Neural cell (in vitro differentiated cells): ENCODE data around the gene LCE3E. TPM values are rescaled to one million over a fixed set of nuclear protein-coding genes. Genes with fewer than 3 reads are reported as not detected.

ENCODE experiments used
- H2AFZ ChIP-seq: fragments of 200-600, 300-800 bp; sonication (generic), shearing (Covaris generic); 2 replicates; pipeline ENCODE4 v1.6.0; 2014; ENCODE audit warnings: low read depth, mild to moderate bottlenecking, antibody characterized with exemption, low read length, moderate library complexity
- H3F3A ChIP-seq: fragments of 200-600 bp; shearing (Covaris generic); 2 replicates; pipeline ENCODE4 v1.6.1; 2016; ENCODE audit warnings: mild to moderate bottlenecking, moderate library complexity, mixed read lengths, antibody characterized with exemption, low read length; ENCODE audit not compliant: insufficient read depth, poor library complexity, severe bottlenecking
- H3K27ac ChIP-seq: fragments of 200-600, 300-800 bp; sonication (generic), shearing (Covaris generic); 2 replicates; pipeline ENCODE4 v1.5.1; 2014; ENCODE audit warnings: mild to moderate bottlenecking, low read length, moderate library complexity
- H3K27me3 ChIP-seq: fragments of 300-800, 200-600 bp; sonication (generic), shearing (Covaris generic); 2 replicates; pipeline ENCODE4 v1.6.0; 2014; ENCODE audit warnings: mild to moderate bottlenecking, low read depth, low read length, moderate library complexity; ENCODE audit not compliant: insufficient read depth
- H3K36me3 ChIP-seq: fragments of 300-800, 200-600 bp; sonication (generic), shearing (Covaris generic); 2 replicates; pipeline ENCODE4 v1.5.1; 2014; ENCODE audit warnings: mild to moderate bottlenecking, antibody characterized with exemption, low read length, moderate library complexity; ENCODE audit not compliant: insufficient read depth
- H3K4me2 ChIP-seq: fragments of 300-800, 200-600 bp; sonication (generic), shearing (Covaris generic); 2 replicates; pipeline ENCODE4 v1.6.0; 2014; ENCODE audit warnings: mild to moderate bottlenecking, low read length
- H3K4me3 ChIP-seq: fragments of 300-800, 200-600 bp; sonication (generic), shearing (Covaris generic); 2 replicates; pipeline ENCODE4 v1.5.1; 2014; ENCODE audit warnings: mild to moderate bottlenecking, low read length, moderate library complexity
- H3K79me2 ChIP-seq: fragments of 200-600 bp; shearing (Covaris generic); replicated peaks from 2 replicates; pipeline ENCODE4 v1.6.0; 2014; ENCODE audit warnings: mild to moderate bottlenecking, low read length, moderate library complexity; ENCODE audit not compliant: insufficient read depth
- H3K9ac ChIP-seq: fragments of 300-800, 200-600 bp; sonication (generic), shearing (Covaris generic); 2 replicates; pipeline ENCODE4 v1.6.1; 2016; ENCODE audit warnings: mild to moderate bottlenecking, low read length, mixed read lengths
- H3K9me2 ChIP-seq: fragments of 200-600 bp; shearing (Covaris generic); 2 replicates; pipeline ENCODE4 v1.6.1; 2016; ENCODE audit warnings: mild to moderate bottlenecking, low read length, mixed read lengths; ENCODE audit not compliant: insufficient read depth
- H3K9me3 ChIP-seq: fragments of 200-600, 300-800 bp; sonication (generic), shearing (Covaris generic); 2 replicates; pipeline ENCODE4 v1.6.1; 2016; ENCODE audit warnings: mild to moderate bottlenecking, mixed run types, low read length, moderate library complexity, mixed read lengths
- H4K20me1 ChIP-seq: fragments of 200-600 bp; shearing (Covaris generic); 2 replicates; pipeline ENCODE4 v1.6.1; 2016; ENCODE audit warnings: mild to moderate bottlenecking, mixed run types; ENCODE audit not compliant: insufficient read depth
- CTCF ChIP-seq: fragments of 450-650 bp; IDR thresholded peaks from 2 replicates; pipeline ENCODE4 v1.5.1; 2014; ENCODE audit warnings: antibody characterized with exemption, mild to moderate bottlenecking, moderate library complexity; ENCODE audit not compliant: poor library complexity, severe bottlenecking
- EP300 ChIP-seq: fragments of 450-650 bp; conservative IDR thresholded peaks from 2 replicates; pipeline ENCODE4 v1.6.1; 2014; ENCODE audit warnings: antibody characterized with exemption, mild to moderate bottlenecking, moderate library complexity; ENCODE audit not compliant: poor library complexity, severe bottlenecking
- EZH2 ChIP-seq: fragments of 200-600, 300-800 bp; shearing (Covaris generic), sonication (generic); IDR thresholded peaks from 2 replicates; pipeline ENCODE4 v1.6.1; 2014; ENCODE audit warnings: antibody characterized with exemption, low read length, borderline replicate concordance, mild to moderate bottlenecking; ENCODE audit not compliant: insufficient read depth, poor library complexity, severe bottlenecking
- MXI1 ChIP-seq: fragments of 450-650 bp; conservative IDR thresholded peaks from 2 replicates; pipeline ENCODE4 v1.6.1; 2014; ENCODE audit warnings: antibody characterized with exemption, mild to moderate bottlenecking; ENCODE audit not compliant: poor library complexity, severe bottlenecking
- POLR2AphosphoS5 ChIP-seq: IDR thresholded peaks from 2 replicates; pipeline ENCODE4 v1.6.1; 2012
- RAD21 ChIP-seq: fragments of 450-650 bp; conservative IDR thresholded peaks from 2 replicates; pipeline ENCODE4 v1.6.1; 2014; ENCODE audit warnings: antibody characterized with exemption, mild to moderate bottlenecking, moderate library complexity
- REST ChIP-seq: IDR thresholded peaks from 2 replicates; pipeline ENCODE4 v1.6.1; 2012; ENCODE audit warnings: borderline replicate concordance
- SMC3 ChIP-seq: fragments of 450-650 bp; conservative IDR thresholded peaks from 2 replicates; pipeline ENCODE4 v1.6.1; 2014; ENCODE audit warnings: antibody characterized with exemption, mild to moderate bottlenecking, moderate library complexity; ENCODE audit not compliant: poor library complexity
- TAF1 ChIP-seq: IDR thresholded peaks from 2 replicates; pipeline ENCODE4 v1.6.1; 2012; ENCODE audit warnings: low read depth
- polyA plus RNA-seq: library from polyadenylated mRNA; depleted of rRNA; stranded (reverse); fragments of >200 nt; gene quantifications from 2 replicates; pipeline ENCODE4 v1.2.3, GENCODE V29; 2014

The LCE3E gene
- polyA plus RNA-seq, 1 donor from 2014 or later: not detected

- Histone ChIP-seq H2AFZ (no peak within 1 kb of the TSS), H3K9me3 (no peaks in the 10 kb centered on the region), H3K27ac (no peak within 1 kb of the TSS), H3K4me3 (no peak within 1 kb of the TSS), H3K9me2 (no peaks in the 10 kb centered on the region), H3F3A (no peaks in the 10 kb centered on the region), H3K9ac (no peak within 1 kb of the TSS), H3K79me2 (no peaks in the 10 kb centered on the region), H3K36me3 (no peaks in the 10 kb centered on the region), H3K4me2 (no peak within 1 kb of the TSS), H3K27me3 (no peaks in the 10 kb centered on the region), H4K20me1 (no peaks in the 10 kb centered on the region)
- no peak for TF ChIP-seq POLR2AphosphoS5
- no peak for TF ChIP-seq EP300
- TF ChIP-seq TAF1: no peak
- TF ChIP-seq MXI1: no peak
- no peak for TF ChIP-seq RAD21
- no peak for TF ChIP-seq SMC3
- no peak for TF ChIP-seq REST
- no peak for TF ChIP-seq EZH2
- TF ChIP-seq CTCF: no peak
Measured at GRCh38 chr1:152599934-152600333, 33.4 kb upstream of the LCE3E start, which contains the start of gene LCE3C. TSS of gene LCE3C (plus strand) at chr1:152600234. CDS start at chr1:152600732, 498 bp downstream.

- H3K4me3 ChIP-seq: no peak overlapping the region
- no peaks in the 10 kb centered on the region for H3K27me3 ChIP-seq
- H3K4me2 ChIP-seq: no peak overlapping the region
- TF ChIP-seq REST: no peak
- no peak for TF ChIP-seq TAF1
- TF ChIP-seq CTCF: no peak
- no peak for TF ChIP-seq RAD21
- TF ChIP-seq POLR2AphosphoS5: no peak
- no peak for TF ChIP-seq EZH2
- TF ChIP-seq MXI1: no peak
- no peak for TF ChIP-seq EP300
- TF ChIP-seq SMC3: no peak
- H3K79me2 ChIP-seq: no peaks in the 10 kb centered on the region
- no peak overlapping the region for H2AFZ ChIP-seq
- no peak overlapping the region for H3K9ac ChIP-seq
- H3F3A ChIP-seq: no peaks in the 10 kb centered on the region
- H4K20me1 ChIP-seq: no peaks in the 10 kb centered on the region
- no peaks in the 10 kb centered on the region for H3K9me3 ChIP-seq
- no peaks in the 10 kb centered on the region for H3K36me3 ChIP-seq
- no peaks in the 10 kb centered on the region for H3K9me2 ChIP-seq
- no peak overlapping the region for H3K27ac ChIP-seq
Measured at GRCh38 chr1:152596986-152597385, 30.4 kb upstream of the LCE3E start.
